H1 (cell line): ENCODE results near the gene FAM72A. TPM values are rescaled to one million over a fixed set of nuclear protein-coding genes. Genes with fewer than 3 reads are reported as not detected.

Experiments
- CTCF ChIA-PET: fragments of 300-600 bp; sonication (Branson Sonifier 250); formaldehyde crosslinking; loops from one replicate; lab custom pipeline; 2021; ENCODE audit not compliant: partially characterized antibody; lab: Charles Lee
- POLR2A ChIA-PET: fragments of 300-600 bp; sonication (Branson Sonifier 250); formaldehyde crosslinking; loops from one replicate; lab custom pipeline; 2021; ENCODE audit warnings: inconsistent platforms; ENCODE audit not compliant: partially characterized antibody; lab: Charles Lee
- DNase-seq, 2 experiments: peaks; one replicate each; pipeline versions ENCODE4 v3.0.0 to v3.0.0-alpha.2; 2010 to 2022; ENCODE audit warnings: low spot score in 2 of 2, low read depth in 1 of 2, mixed read lengths in 1 of 2
- FAIRE-seq: peaks from 2 replicates; lab custom pipeline; 2011; peaks lifted over from hg19 to GRCh38; lab: Jason Lieb, UNC
- H2AFZ ChIP-seq: 2 replicates; pipeline ENCODE4 v1.8.1; 2012; ENCODE audit warnings: low read length, inconsistent platforms
- H2AK5ac ChIP-seq: 2 replicates; pipeline ENCODE4 v1.6.1; 2013; ENCODE audit warnings: low read depth, low read length
- H2BK120ac ChIP-seq: replicated peaks from 2 replicates; pipeline ENCODE3; 2013; ENCODE audit warnings: low read depth, low read length, inconsistent platforms
- H2BK12ac ChIP-seq: 2 replicates; pipeline ENCODE4 v1.6.1; 2013; ENCODE audit warnings: low read depth, low read length
- H2BK15ac ChIP-seq: 2 replicates; pipeline ENCODE4 v1.6.1; 2013; ENCODE audit warnings: low read length
- H2BK20ac ChIP-seq: 2 replicates; pipeline ENCODE4 v1.6.1; 2013; ENCODE audit warnings: low read length
- H2BK5ac ChIP-seq: 2 replicates; pipeline ENCODE4 v1.6.1; 2013; ENCODE audit warnings: low read depth, low read length
- H3K14ac ChIP-seq: 2 replicates; pipeline ENCODE4 v1.6.1; 2013; ENCODE audit warnings: inconsistent platforms; ENCODE audit not compliant: insufficient read length
- H3K18ac ChIP-seq: 2 replicates; pipeline ENCODE4 v1.6.1; 2013; ENCODE audit warnings: low read length; ENCODE audit errors: extremely low read depth
- H3K23ac ChIP-seq: 2 replicates; pipeline ENCODE4 v1.6.1; 2013; ENCODE audit warnings: inconsistent platforms; ENCODE audit not compliant: insufficient read length
- H3K23me2 ChIP-seq: 2 replicates; pipeline ENCODE4 v1.6.1; 2013; ENCODE audit warnings: low read depth, low read length
- H3K27ac ChIP-seq: 2 replicates; pipeline ENCODE4 v1.6.1; 2011; ENCODE audit warnings: low read depth, low read length, inconsistent platforms
- H3K27me3 ChIP-seq, 4 experiments: replicated peaks in 1 of 4; 1 replicate in 1 of 4; 2 replicates in 3 of 4; pipeline versions ENCODE4 v1.6.1 to v1.8.1; 2011 to 2013; ENCODE audit warnings: low read length in 3 of 4, mild to moderate bottlenecking in 3 of 4, inconsistent platforms in 2 of 4, mixed read lengths in 2 of 4, moderate library complexity in 1 of 4; ENCODE audit not compliant: control insufficient read depth in 3 of 4, insufficient read depth in 3 of 4; ENCODE audit errors: extremely low read depth in 1 of 4
- H3K36me3 ChIP-seq, 4 experiments: 2 replicates each; pipeline versions ENCODE4 v1.6.1 to v1.8.1; 2011 to 2013; ENCODE audit warnings: mild to moderate bottlenecking in 4 of 4, low read length in 3 of 4, moderate library complexity in 2 of 4, control low read depth in 1 of 4, inconsistent platforms in 1 of 4; ENCODE audit not compliant: insufficient read depth in 4 of 4, control insufficient read depth in 2 of 4
- H3K4ac ChIP-seq: replicated peaks from 2 replicates; pipeline ENCODE3; 2013; ENCODE audit warnings: low read length, low read depth, mixed read lengths, inconsistent platforms; ENCODE audit not compliant: insufficient read length
- H3K4me1 ChIP-seq, 4 experiments: replicated peaks in 1 of 4; 1 replicate in 1 of 4; 2 replicates in 3 of 4; pipeline versions ENCODE4 v1.6.1 to v1.8.1; 2011 to 2013; ENCODE audit warnings: low read length in 3 of 4, inconsistent platforms in 2 of 4, mixed read lengths in 1 of 4; ENCODE audit not compliant: insufficient read depth in 4 of 4, control insufficient read depth in 3 of 4
- H3K4me2 ChIP-seq, 2 experiments: 2 replicates each; pipeline versions ENCODE4 v1.6.1 to v1.8.1; 2011 to 2013; ENCODE audit warnings: low read depth in 2 of 2, low read length in 2 of 2, control low read depth in 1 of 2, inconsistent platforms in 1 of 2, mild to moderate bottlenecking in 1 of 2; ENCODE audit not compliant: insufficient read depth in 1 of 2
- H3K4me3 ChIP-seq, 4 experiments: fragments of 200-600, 300-600 bp in 1 of 4; sonication (generic), shearing (Covaris generic), sonication (Bioruptor Twin) in 1 of 4; 2 replicates each; pipeline versions ENCODE4 v1.5.1 to v1.8.1; 2011 to 2016; ENCODE audit warnings: low read length in 4 of 4, low read depth in 3 of 4, control low read depth in 2 of 4, inconsistent platforms in 2 of 4, mild to moderate bottlenecking in 2 of 4, mixed read lengths in 1 of 4, moderate library complexity in 1 of 4; ENCODE audit not compliant: insufficient read depth in 2 of 4; ENCODE audit errors: extremely low read depth in 1 of 4
- H3K56ac ChIP-seq: replicated peaks from 2 replicates; pipeline ENCODE3; 2013; ENCODE audit warnings: low read depth, mild to moderate bottlenecking, mixed read lengths, low read length, inconsistent platforms; ENCODE audit not compliant: insufficient read length
- H3K79me1 ChIP-seq: 2 replicates; pipeline ENCODE4 v1.6.1; 2013; ENCODE audit warnings: low read depth, low read length, control low read depth
- H3K79me2 ChIP-seq, 2 experiments: 2 replicates each; pipeline versions ENCODE4 v1.6.1 to v1.8.1; 2012 to 2013; ENCODE audit warnings: low read length in 2 of 2, mild to moderate bottlenecking in 2 of 2, inconsistent platforms in 1 of 2; ENCODE audit not compliant: insufficient read depth in 2 of 2, control insufficient read depth in 1 of 2
- H3K9ac ChIP-seq, 4 experiments: replicated peaks in 1 of 4; 1 replicate in 1 of 4; 2 replicates in 3 of 4; pipeline versions ENCODE4 v1.6.1 to v1.8.1; 2011 to 2013; ENCODE audit warnings: low read depth in 3 of 4, low read length in 3 of 4, control low read depth in 2 of 4, mild to moderate bottlenecking in 2 of 4, moderate library complexity in 2 of 4, inconsistent platforms in 1 of 4; ENCODE audit errors: extremely low read depth in 1 of 4
- H3K9me3 ChIP-seq, 2 experiments: 2 replicates each; pipeline versions ENCODE4 v1.6.1 to v1.8.1; 2012 to 2013; ENCODE audit warnings: mild to moderate bottlenecking in 2 of 2, moderate library complexity in 2 of 2, control low read depth in 1 of 2, inconsistent platforms in 1 of 2, low read depth in 1 of 2, low read length in 1 of 2, mixed read lengths in 1 of 2; ENCODE audit not compliant: insufficient read depth in 2 of 2
- H4K20me1 ChIP-seq, 2 experiments: replicated peaks in 1 of 2; 2 replicates each; pipeline versions ENCODE3 to v1.8.1; 2011 to 2013; ENCODE audit warnings: inconsistent platforms in 2 of 2, low read length in 2 of 2, mild to moderate bottlenecking in 1 of 2; ENCODE audit not compliant: insufficient read depth in 2 of 2, control insufficient read depth in 1 of 2
- H4K5ac ChIP-seq: 2 replicates; pipeline ENCODE4 v1.6.1; 2013; ENCODE audit warnings: low read length, low read depth, mixed read lengths, inconsistent platforms; ENCODE audit not compliant: insufficient read length
- H4K8ac ChIP-seq: 2 replicates; pipeline ENCODE4 v1.8.0; 2013; ENCODE audit warnings: mild to moderate bottlenecking, moderate library complexity, low read length, inconsistent platforms; ENCODE audit not compliant: insufficient read depth; ENCODE audit errors: extremely low read depth
- H4K91ac ChIP-seq: replicated peaks from 2 replicates; pipeline ENCODE3; 2013; ENCODE audit warnings: low read length, mixed read lengths, inconsistent platforms; ENCODE audit not compliant: insufficient read length
- BACH1 ChIP-seq: IDR thresholded peaks from 2 replicates; pipeline ENCODE4 v1.6.1; 2012; ENCODE audit warnings: low read length, improper control_type of control experiment
- EGR1 ChIP-seq: IDR thresholded peaks from 2 replicates; pipeline ENCODE4 v1.6.1; 2011; ENCODE audit warnings: low read depth, low read length, borderline replicate concordance
- GABPA ChIP-seq: IDR thresholded peaks from 2 replicates; pipeline ENCODE4 v1.6.1; 2011; ENCODE audit warnings: mild to moderate bottlenecking, low read length, moderate library complexity, borderline replicate concordance; ENCODE audit not compliant: insufficient read depth
- JUND ChIP-seq: IDR thresholded peaks from 2 replicates; pipeline ENCODE4 v1.6.1; 2011; ENCODE audit warnings: mild to moderate bottlenecking, improper control_type of control experiment, low read length
- KDM4A ChIP-seq: IDR thresholded peaks from one replicate; pipeline ENCODE4 v1.7.1; 2012; ENCODE audit warnings: low read depth, mild to moderate bottlenecking, moderate library complexity, low read length, inconsistent platforms; ENCODE audit not compliant: severe bottlenecking
- MAFK ChIP-seq: IDR thresholded peaks from 2 replicates; pipeline ENCODE4 v1.6.1; 2012; ENCODE audit warnings: low read depth, mild to moderate bottlenecking, improper control_type of control experiment, low read length
- POLR2AphosphoS5 ChIP-seq: IDR thresholded peaks from 2 replicates; pipeline ENCODE4 v1.6.1; 2011; ENCODE audit warnings: low read depth, low read length
- SP4 ChIP-seq: IDR thresholded peaks from 2 replicates; pipeline ENCODE4 v1.6.1; 2012; ENCODE audit warnings: low read length, inconsistent platforms
- ZNF274 ChIP-seq: IDR thresholded peaks from 2 replicates; pipeline ENCODE4 v1.7.0; 2012; ENCODE audit warnings: low read length, borderline replicate concordance; ENCODE audit errors: extremely low read depth
- WGBS, 2 experiments: shearing (Covaris generic) in 1 of 2; methylation state at CpG; one replicate each; pipeline versions ENCODE4 v1.1.6 to v1.1.7; 2013 to 2015; ENCODE audit warnings: low lambda C conversion rate in 2 of 2, mixed read lengths in 2 of 2, inconsistent platforms in 1 of 2, low coverage in 1 of 2, missing lambda C conversion rate in 1 of 2; ENCODE audit not compliant: insufficient replicate concordance in 2 of 2, insufficient coverage in 1 of 2, insufficient read length in 1 of 2; ENCODE audit errors: extremely low coverage in 1 of 2, missing lambda C conversion rate in 1 of 2; 5-methylcytosine and 5-hydroxymethylcytosine counted together
- polyA plus RNA-seq, 7 experiments: library from polyadenylated mRNA; depleted of rRNA in 3 of 7; stranded (reverse) in 5 of 7; unstranded in 2 of 7; fragments of >200 nt in 5 of 7; fragments of 200-250 nt in 2 of 7; gene quantifications; 1 replicate in 5 of 7; 2 replicates in 1 of 7; 4 replicates in 1 of 7; pipeline versions ENCODE4 v1.2.1 to v1.2.3, GENCODE V29; 2011 to 2013; ENCODE audit warnings: missing spikeins in 2 of 7, mixed read lengths in 2 of 7
- total RNA-seq: library from RNA; stranded (reverse); fragmentation: NEBNext Ultra II Directional; extraction: Animal tissue kit (Norgen Biotek cat#: 25700); gene quantifications from 2 replicates; pipeline ENCODE4 v1.2.1, GENCODE V29; 2021
- TF ChIP-seq, protein P1 (sequence below): IDR thresholded peaks from 2 replicates; pipeline ENCODE4 v1.6.1; 2011; ENCODE audit warnings: low read depth, mild to moderate bottlenecking, low read length; ENCODE audit not compliant: insufficient read depth

Gene FAM72A
- total and polyA plus RNA-seq, 2 of the 8 experiments (the other 6 are each of a cell fraction or from before 2014, with no cell fraction given): 10.7 to 23.0 TPM

DNA sequence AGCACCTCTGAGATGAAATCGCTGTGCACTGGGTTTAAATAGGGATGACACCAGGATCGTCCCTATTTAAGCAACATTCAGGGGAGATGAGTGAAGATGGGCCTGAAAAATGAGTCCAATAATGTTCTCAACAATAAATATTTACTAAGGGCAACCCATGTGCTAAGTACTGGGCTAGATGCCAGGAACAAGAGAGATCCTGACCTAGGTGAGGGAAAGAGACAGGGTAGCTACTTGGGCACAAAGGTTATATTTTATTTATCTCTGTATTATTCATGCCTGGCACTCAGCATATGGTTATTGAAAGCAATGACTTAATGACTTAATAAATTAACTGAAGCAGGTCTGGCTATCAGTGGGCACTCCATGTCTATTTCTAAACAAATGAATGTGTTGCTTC lies 58.0 kb downstream of the FAM72A start:
- no peak overlapping the region for H3K18ac ChIP-seq
- H3K36me3 ChIP-seq: no peaks in the 10 kb centered on the region
- H3K79me1 ChIP-seq: no peaks in the 10 kb centered on the region
- H3K4me1 ChIP-seq: no peaks in the 10 kb centered on the region
- no peaks in the 10 kb centered on the region for H3K79me2 ChIP-seq
- no peak overlapping the region for H3K4me2 ChIP-seq
- H3K14ac ChIP-seq: no peak overlapping the region
- ChIA-PET POLR2A (no interaction called here), CTCF (interaction anchor here (0.9 kb wide), 1 partner anchor 237 kb away, joined by 3 read pairs; no protein-coding TSS in a partner anchor)
- no peak overlapping the region for H3K4ac ChIP-seq
- no peak for FAIRE-seq
- TF ChIP-seq JUND (no peak), KDM4A (no peak), GABPA (no peak), SP4 (no peak), ZNF274 (no peak), MAFK (no peak), EGR1 (no peak), BACH1 (no peak), POLR2AphosphoS5 (no peak)
- TF ChIP-seq, protein P1, sequence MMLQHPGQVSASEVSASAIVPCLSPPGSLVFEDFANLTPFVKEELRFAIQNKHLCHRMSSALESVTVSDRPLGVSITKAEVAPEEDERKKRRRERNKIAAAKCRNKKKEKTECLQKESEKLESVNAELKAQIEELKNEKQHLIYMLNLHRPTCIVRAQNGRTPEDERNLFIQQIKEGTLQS: no peak
- H4K8ac ChIP-seq: no peak overlapping the region
- H2AK5ac ChIP-seq: no peak overlapping the region
- no peaks in the 10 kb centered on the region for H3K27me3 ChIP-seq
- H3K9ac ChIP-seq: no peak overlapping the region
- 86% methylated on average over 2 of the region's 2 CpGs; no CpG with 5 or more reads in 1 of the 2 experiments for WGBS, 2 experiments
- H2BK5ac ChIP-seq: no peak overlapping the region
- H3K4me3 ChIP-seq: no peak overlapping the region
- no peak overlapping the region for H2BK15ac ChIP-seq
- no peaks in the 10 kb centered on the region for H3K23me2 ChIP-seq
- H3K9me3 ChIP-seq: no peaks in the 10 kb centered on the region
- DNase-seq: no peak
- no peak overlapping the region for H2AFZ ChIP-seq
- no peak overlapping the region for H4K91ac ChIP-seq
- no peak overlapping the region for H4K5ac ChIP-seq
- H4K20me1 ChIP-seq: no peaks in the 10 kb centered on the region
- H2BK20ac ChIP-seq: no peak overlapping the region
- H3K23ac ChIP-seq: no peak overlapping the region
- no peak overlapping the region for H2BK12ac ChIP-seq
- H2BK120ac ChIP-seq: no peak overlapping the region
- no peak overlapping the region for H3K56ac ChIP-seq
- H3K27ac ChIP-seq: no peak overlapping the region
